T-helper 2 cell treated with Interferon-gamma antibody and Interleukin-4, amounts not matched to agents 5 μg/mL and 100 μg/mL, for 36 hours (primary cell): ENCODE results near the gene SMG5.

Experiments
- DNase-seq: peaks from one replicate; pipeline ENCODE4 v3.0.0; 2021; ENCODE audit warnings: low spot score
- H3K27ac Mint-ChIP-seq: one replicate; pipeline ENCODE4 v1.8.0; 2021; ENCODE audit warnings: mild to moderate bottlenecking, mixed read lengths
- H3K27me3 Mint-ChIP-seq: one replicate; pipeline ENCODE4 v1.8.0; 2021; ENCODE audit warnings: low read depth, mixed read lengths
- H3K36me3 Mint-ChIP-seq: one replicate; pipeline ENCODE4 v1.8.0; 2021; ENCODE audit warnings: low read depth, mixed read lengths
- H3K4me1 Mint-ChIP-seq: one replicate; pipeline ENCODE4 v1.8.0; 2021; ENCODE audit warnings: low read depth, mixed read lengths
- H3K4me3 Mint-ChIP-seq: one replicate; pipeline ENCODE4 v1.8.0; 2022; ENCODE audit warnings: mild to moderate bottlenecking, moderate library complexity, mixed read lengths
- H3K9me3 Mint-ChIP-seq: one replicate; pipeline ENCODE4 v1.8.0; 2021; ENCODE audit warnings: mixed read lengths

The SMG5 gene

DNA sequence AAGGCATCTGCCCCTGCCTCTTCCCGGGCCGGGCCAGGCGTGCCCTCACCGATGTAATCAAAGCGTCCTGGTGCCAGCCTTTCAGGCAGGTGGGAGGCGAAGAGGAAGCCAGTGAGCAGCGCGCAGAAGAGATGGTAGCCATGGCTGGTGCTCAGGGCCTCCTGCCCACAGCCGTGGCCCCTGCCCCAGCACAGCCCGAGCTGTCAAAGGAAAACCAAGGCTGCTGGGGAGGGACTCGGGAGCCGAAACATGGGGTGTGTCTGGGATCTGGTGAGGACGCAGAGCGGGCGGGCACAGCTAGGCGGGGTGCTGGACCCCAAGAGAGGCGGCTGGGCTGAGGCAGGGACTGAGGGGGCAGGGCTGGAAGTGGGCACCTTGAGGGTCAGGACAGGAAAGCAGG lies 37.9 kb downstream of the SMG5 start:
- peak overlapping the region; percentile 26 for H3K27ac Mint-ChIP-seq
- no peak for DNase-seq
- peak overlapping the region; percentile 87 for H3K4me3 Mint-ChIP-seq
- H3K27me3 Mint-ChIP-seq = no peaks in the 10 kb centered on the region
- peaks cover 5% of the 10 kb centered on the region for H3K36me3 Mint-ChIP-seq
- peaks cover 15% of the 10 kb centered on the region for H3K4me1 Mint-ChIP-seq
- no peaks in the 10 kb centered on the region for H3K9me3 Mint-ChIP-seq

GRCh38 chr1:156244126-156244525 lies 38.5 kb downstream of the SMG5 start:
- Mint-ChIP-seq H3K36me3 (peaks cover 4% of the 10 kb centered on the region), H3K4me3 (peak overlapping the region; percentile 87), H3K27me3 (no peaks in the 10 kb centered on the region), H3K27ac (no peak overlapping the region), H3K9me3 (no peaks in the 10 kb centered on the region), H3K4me1 (peaks cover 15% of the 10 kb centered on the region)
- DNase-seq = no peak

DNA sequence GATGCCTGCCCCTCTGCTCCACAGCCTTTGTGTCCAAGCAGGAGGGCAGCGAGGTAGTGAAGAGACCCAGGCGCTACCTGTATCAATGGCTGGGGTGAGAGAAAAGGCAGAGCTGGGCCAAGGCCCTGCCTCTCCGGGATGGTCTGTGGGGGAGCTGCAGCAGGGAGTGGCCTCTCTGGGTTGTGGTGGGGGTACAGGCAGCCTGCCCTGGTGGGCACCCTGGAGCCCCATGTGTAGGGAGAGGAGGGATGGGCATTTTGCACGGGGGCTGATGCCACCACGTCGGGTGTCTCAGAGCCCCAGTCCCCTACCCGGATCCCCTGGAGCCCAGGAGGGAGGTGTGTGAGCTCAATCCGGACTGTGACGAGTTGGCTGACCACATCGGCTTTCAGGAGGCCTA lies 39.9 kb downstream of the SMG5 start:
- Mint-ChIP-seq H3K4me3 (no peak overlapping the region), H3K27ac (no peak overlapping the region), H3K36me3 (peaks cover 14% of the 10 kb centered on the region)

DNA sequence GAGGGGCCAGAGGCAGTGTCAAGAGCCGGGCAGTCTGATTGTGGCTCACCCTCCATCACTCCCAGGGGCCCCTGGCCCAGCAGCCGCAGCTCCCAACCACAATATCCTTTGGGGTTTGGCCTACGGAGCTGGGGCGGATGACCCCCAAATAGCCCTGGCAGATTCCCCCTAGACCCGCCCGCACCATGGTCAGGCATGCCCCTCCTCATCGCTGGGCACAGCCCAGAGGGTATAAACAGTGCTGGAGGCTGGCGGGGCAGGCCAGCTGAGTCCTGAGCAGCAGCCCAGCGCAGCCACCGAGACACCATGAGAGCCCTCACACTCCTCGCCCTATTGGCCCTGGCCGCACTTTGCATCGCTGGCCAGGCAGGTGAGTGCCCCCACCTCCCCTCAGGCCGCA lies 40.7 kb downstream of the SMG5 start, which contains the start of gene BGLAP:
Gene BGLAP (plus strand): TSS at position 259 of the 400 bp plus-strand sequence. CDS start 48 bp downstream, at position 307.
- H3K27ac Mint-ChIP-seq = no peak within 1 kb of the TSS
- H3K36me3 Mint-ChIP-seq = peaks cover 17% of the 10 kb centered on the region
- no peak within 1 kb of the TSS for H3K4me3 Mint-ChIP-seq
- H3K4me1 Mint-ChIP-seq = peaks cover 15% of the 10 kb centered on the region
- H3K9me3 Mint-ChIP-seq = no peaks in the 10 kb centered on the region
- no peak for DNase-seq
- H3K27me3 Mint-ChIP-seq = no peaks in the 10 kb centered on the region

More for the DNA sequence above, 39.9 kb downstream of the SMG5 start:
- Mint-ChIP-seq H3K27me3 (no peaks in the 10 kb centered on the region), H3K4me1 (peaks cover 15% of the 10 kb centered on the region), H3K9me3 (no peaks in the 10 kb centered on the region)
- no peak for DNase-seq

GRCh38 chr1:156241311-156241811 lies 41.3 kb downstream of the SMG5 start:
- no peak overlapping the region for H3K4me3 Mint-ChIP-seq
- peaks cover 15% of the 10 kb centered on the region for H3K4me1 Mint-ChIP-seq
- H3K36me3 Mint-ChIP-seq = peaks cover 19% of the 10 kb centered on the region
- H3K27me3 Mint-ChIP-seq = no peaks in the 10 kb centered on the region
- no peak overlapping the region for H3K27ac Mint-ChIP-seq
- no peak for DNase-seq
- no peaks in the 10 kb centered on the region for H3K9me3 Mint-ChIP-seq

GRCh38 chr1:156238248-156238647 lies 44.4 kb downstream of the SMG5 start:
- H3K27me3 Mint-ChIP-seq = no peaks in the 10 kb centered on the region
- H3K36me3 Mint-ChIP-seq = peaks cover 28% of the 10 kb centered on the region
- no peak overlapping the region for H3K27ac Mint-ChIP-seq
- no peak overlapping the region for H3K4me3 Mint-ChIP-seq
- no peaks in the 10 kb centered on the region for H3K4me1 Mint-ChIP-seq
- H3K9me3 Mint-ChIP-seq = no peaks in the 10 kb centered on the region
- DNase-seq = no peak

DNA sequence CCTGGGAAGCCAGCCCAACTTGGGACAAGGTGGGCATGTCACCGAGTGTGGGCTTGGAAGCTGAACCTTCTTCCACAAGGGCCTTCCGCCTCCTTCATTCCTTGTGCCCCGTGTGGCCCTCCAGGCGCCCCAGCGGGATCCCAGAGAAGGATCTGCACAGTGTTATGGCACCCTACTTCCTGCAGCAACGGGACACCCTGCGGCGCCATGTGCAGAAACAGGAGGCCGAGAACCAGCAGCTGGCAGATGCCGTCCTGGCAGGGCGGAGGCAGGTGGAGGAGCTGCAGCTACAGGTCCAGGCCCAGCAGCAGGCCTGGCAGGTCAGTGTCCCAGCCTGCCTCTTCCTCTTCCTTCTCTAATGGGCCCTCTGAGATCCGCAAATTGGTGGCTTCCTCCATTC lies 46.5 kb downstream of the SMG5 start:
- Mint-ChIP-seq H3K9me3 (no peaks in the 10 kb centered on the region), H3K4me3 (no peak overlapping the region), H3K36me3 (peaks cover 28% of the 10 kb centered on the region), H3K4me1 (peaks cover 1% of the 10 kb centered on the region), H3K27ac (no peak overlapping the region), H3K27me3 (no peaks in the 10 kb centered on the region)
- DNase-seq = no peak

DNA sequence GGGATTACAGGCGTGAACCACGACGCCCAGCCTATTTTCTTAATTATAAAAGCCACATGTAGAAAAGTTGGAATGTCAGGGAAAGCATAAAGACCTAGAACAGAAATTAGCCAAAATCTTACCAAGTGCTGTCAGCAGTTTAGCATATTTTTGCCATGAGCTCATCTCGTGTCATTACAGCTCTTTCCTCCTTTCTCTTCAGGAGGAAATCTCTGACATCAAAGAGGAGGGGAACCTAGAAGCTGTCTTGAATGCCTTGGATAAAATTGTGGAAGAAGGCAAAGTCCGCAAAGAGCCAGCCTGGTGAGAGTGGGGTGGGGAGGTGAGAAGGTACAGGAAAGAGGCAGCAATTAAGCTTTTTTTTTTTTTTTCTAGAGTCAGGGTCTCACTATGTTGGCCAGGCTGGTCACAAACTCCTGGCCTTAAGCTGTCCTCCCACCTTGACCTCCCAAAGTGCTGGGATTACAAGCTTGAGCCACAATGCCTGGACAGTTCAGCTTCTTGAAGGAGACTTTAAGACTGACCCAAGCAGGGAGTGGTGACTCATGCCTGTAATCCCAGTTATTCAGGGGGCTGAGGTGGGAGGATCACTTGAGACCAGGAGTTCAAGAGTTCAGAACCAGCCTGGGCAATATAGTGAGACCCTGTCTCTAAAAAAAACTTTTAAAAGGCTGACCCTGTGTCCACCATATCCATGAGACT lies 49.0 kb downstream of the SMG5 start:
- peaks cover 11% of the 10 kb centered on the region for H3K4me1 Mint-ChIP-seq
- H3K27me3 Mint-ChIP-seq = no peaks in the 10 kb centered on the region
- no peaks in the 10 kb centered on the region for H3K9me3 Mint-ChIP-seq
- no peak overlapping the region for H3K27ac Mint-ChIP-seq
- H3K36me3 Mint-ChIP-seq = peaks cover 32% of the 10 kb centered on the region
- no peak overlapping the region for H3K4me3 Mint-ChIP-seq
- no peak for DNase-seq

DNA sequence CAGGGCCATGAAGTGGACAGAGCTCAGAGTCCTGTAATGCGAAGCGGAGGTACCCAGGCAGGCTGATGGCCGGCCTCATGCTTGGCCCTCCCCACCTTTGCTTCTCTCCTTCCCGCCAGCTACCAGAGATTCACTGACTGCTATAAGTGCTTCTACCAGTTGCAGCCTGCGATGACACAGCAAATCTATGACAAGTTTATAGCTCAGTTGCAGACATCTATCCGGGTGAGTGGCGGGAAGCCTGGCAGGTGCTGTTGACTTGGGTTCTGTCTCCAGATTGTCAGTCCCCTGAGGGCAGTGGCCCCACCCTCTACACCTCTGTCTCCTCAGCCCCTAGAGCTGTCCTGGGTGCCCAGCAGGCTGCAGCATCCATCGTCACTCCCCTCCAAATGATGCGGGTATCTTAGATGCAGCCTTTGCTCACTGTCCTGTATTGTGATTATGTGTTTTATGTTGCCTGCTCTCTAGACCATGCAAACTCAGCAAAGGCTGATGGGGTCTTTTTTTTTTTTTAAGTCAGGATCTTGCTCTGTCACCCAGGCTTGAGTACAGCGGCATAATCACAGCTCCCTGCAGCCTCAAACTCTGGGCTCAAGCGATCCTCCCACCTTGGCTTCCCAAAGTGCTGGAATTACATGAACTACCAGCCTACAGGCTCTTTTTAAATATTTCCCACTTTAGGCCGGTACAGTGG lies 50.3 kb downstream of the SMG5 start:
- Mint-ChIP-seq H3K4me1 (peaks cover 15% of the 10 kb centered on the region), H3K27ac (no peak overlapping the region), H3K9me3 (no peaks in the 10 kb centered on the region), H3K27me3 (no peaks in the 10 kb centered on the region), H3K4me3 (no peak overlapping the region), H3K36me3 (peaks cover 31% of the 10 kb centered on the region)
- no peak for DNase-seq

DNA sequence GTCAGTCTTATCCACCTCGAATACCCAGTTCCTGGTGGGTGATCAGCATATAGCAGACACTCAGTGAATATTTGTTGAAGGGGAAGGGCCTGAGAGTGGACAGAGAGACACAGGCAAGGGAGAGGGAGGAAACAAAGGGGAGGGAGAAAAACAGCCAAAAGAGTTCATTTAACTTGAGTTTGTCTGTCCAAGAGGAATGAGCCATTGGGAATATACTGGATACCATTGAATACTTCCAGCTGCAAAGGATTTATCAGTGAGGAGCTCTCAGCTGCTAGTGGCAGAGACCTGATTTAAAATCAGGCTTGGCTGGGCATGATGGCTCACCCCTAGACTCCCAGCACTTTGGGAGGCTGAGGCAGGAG lies 52.2 kb downstream of the SMG5 start:
- H3K27ac Mint-ChIP-seq = peak overlapping the region; percentile 66
- H3K4me1 Mint-ChIP-seq = peaks cover 27% of the 10 kb centered on the region
- no peaks in the 10 kb centered on the region for H3K27me3 Mint-ChIP-seq
- no peaks in the 10 kb centered on the region for H3K9me3 Mint-ChIP-seq
- DNase-seq = no peak
- no peak overlapping the region for H3K4me3 Mint-ChIP-seq
- H3K36me3 Mint-ChIP-seq = peaks cover 33% of the 10 kb centered on the region

- peaks cover 30% of the 10 kb centered on the region for H3K4me1 Mint-ChIP-seq
- H3K36me3 Mint-ChIP-seq = peaks cover 35% of the 10 kb centered on the region
- H3K27ac Mint-ChIP-seq = peak overlapping the region; percentile 66
- no peak for DNase-seq
- H3K9me3 Mint-ChIP-seq = no peaks in the 10 kb centered on the region
- no peak overlapping the region for H3K4me3 Mint-ChIP-seq
- no peaks in the 10 kb centered on the region for H3K27me3 Mint-ChIP-seq
These were observed 52.7 kb downstream of the SMG5 start for GRCh38 chr1:156229809-156230472.

- Mint-ChIP-seq H3K9me3 (no peaks in the 10 kb centered on the region), H3K27me3 (no peaks in the 10 kb centered on the region), H3K27ac (no peak overlapping the region), H3K36me3 (peaks cover 37% of the 10 kb centered on the region), H3K4me3 (no peak overlapping the region), H3K4me1 (peaks cover 34% of the 10 kb centered on the region)
- DNase-seq = no peak
These were observed 54.1 kb downstream of the SMG5 start for GRCh38 chr1:156228501-156228900.

DNA sequence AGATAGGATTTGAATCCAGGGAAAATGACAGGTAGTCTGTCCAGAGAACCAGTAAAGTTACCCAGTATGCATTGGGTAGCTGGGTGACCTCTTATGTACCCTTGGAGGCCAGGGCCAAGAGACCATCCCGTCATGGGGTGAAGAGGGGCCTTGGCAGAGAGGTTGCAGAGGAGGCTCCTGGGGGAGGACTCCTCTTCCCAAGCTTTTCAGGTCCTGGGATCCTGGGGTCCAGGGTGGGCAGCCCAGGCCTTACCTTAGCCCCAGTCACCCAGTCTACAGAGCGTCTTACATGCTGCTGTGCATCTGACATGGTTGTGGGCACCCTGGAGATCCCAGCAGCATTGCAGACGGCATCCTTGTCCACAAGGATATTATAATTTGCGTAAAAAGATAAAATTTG lies 55.8 kb downstream of the SMG5 start:
- H3K27ac Mint-ChIP-seq = peak overlapping the region; percentile 80
- peaks cover 50% of the 10 kb centered on the region for H3K4me1 Mint-ChIP-seq
- H3K9me3 Mint-ChIP-seq = no peaks in the 10 kb centered on the region
- DNase-seq = no peak
- H3K27me3 Mint-ChIP-seq = no peaks in the 10 kb centered on the region
- H3K4me3 Mint-ChIP-seq = peak overlapping the region; percentile 44
- H3K36me3 Mint-ChIP-seq = peaks cover 49% of the 10 kb centered on the region

DNA sequence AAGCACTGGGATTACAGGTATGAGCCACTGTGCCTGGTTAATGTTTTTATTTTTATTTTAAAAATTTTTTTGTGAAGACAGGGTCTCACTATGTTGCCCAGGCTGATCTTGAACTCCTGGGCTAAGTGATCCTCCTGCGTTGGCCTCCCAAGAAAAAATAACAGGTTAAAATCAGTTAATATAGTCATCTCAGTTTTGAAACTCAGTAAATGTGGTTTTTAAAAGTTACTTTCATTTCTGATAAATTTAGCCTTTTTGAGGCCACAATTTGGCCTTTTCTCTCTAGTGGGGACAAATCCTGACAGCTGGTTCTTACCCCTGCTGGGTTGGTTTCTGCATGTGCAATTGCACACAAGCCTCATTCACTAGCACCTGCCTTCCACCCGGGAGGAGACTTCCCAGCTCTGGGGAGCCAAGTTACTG lies 56.5 kb downstream of the SMG5 start:
- peak overlapping the region; percentile 44 for H3K4me3 Mint-ChIP-seq
- H3K27me3 Mint-ChIP-seq = no peaks in the 10 kb centered on the region
- peaks cover 57% of the 10 kb centered on the region for H3K4me1 Mint-ChIP-seq
- H3K27ac Mint-ChIP-seq = peak overlapping the region; percentile 80
- DNase-seq = peak; percentile 39
- no peaks in the 10 kb centered on the region for H3K9me3 Mint-ChIP-seq
- H3K36me3 Mint-ChIP-seq = peaks cover 56% of the 10 kb centered on the region
